Measurements from ENCODE around the gene PARD6G. TPM values are rescaled to one million over a fixed set of nuclear protein-coding genes. Genes with fewer than 3 reads are reported as not detected.
A peak's percentile ranks its signal among the peaks of the same experiment; 100 is the strongest.

PARD6G gene
- total and polyA plus RNA-seq, 2 of the 13 experiments (the other 11 are each of a cell fraction or from before 2014, with no cell fraction given): 3.6 to 7.4 TPM

DNA sequence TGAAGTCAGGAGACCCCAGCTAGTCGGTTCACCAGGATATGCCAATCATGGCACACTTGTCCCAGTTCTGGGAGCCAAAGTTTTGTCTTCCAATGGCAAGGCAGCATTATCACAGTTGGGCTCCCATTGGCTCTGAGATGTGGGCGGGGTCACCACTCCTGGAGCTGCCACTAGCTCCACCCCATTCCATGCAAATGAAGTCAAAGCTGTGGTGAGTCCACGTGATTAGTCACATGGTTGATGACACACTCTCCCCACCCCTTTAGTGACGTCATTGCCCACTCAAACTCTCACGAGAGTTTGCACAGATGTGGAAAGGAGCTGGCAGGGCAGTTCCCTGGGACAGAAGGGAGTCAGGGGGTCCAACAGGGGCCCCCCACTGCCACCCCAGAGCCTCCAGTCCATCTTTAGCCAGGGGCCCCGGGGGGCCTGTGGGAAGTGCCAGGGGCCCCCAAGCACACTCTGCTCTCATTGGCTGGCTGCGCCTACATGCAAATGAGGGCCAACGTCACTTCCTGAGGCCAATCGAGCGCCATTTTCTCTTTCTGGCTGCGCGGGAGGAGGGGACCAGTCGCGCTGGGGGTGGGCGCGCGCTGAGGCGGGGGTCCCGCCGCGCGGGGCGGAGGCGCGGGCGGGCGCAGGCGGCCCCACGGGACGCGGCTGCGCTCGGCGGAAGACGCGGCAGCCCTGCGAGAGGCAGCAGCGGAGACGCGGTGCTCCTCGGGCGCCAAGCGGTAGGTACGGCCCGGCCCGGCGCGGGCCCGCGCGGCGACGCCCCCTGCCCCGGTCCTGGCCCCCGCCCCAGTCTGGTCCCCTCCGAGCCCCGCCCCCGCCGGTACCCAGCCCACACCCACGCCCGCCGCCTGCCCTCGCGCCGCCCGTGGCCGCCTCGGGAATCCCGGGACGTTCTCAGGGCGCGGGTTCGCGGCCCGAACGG is 138.3 kb downstream of the PARD6G start, which contains the start of gene ADNP2 (continued):
- TF ChIP-seq ONECUT2 (CRISPR knock-in tag; IDR thresholded peaks at IDR 0.05) (no peak), SRY (CRISPR knock-in tag; IDR thresholded peaks at IDR 0.05) (no peak), ZFX (CRISPR knock-in tag; IDR thresholded peaks at IDR 0.05; ENCODE audit: low read depth) (peak; percentile 57), YEATS2 (CRISPR knock-in tag; IDR thresholded peaks at IDR 0.05; ENCODE audit: borderline replicate concordance) (peak; percentile 62; the same call in 1 of the 2 replicates), ZMYM2 (CRISPR knock-in tag; IDR thresholded peaks at IDR 0.05) (no peak), RNF219 (CRISPR knock-in tag; IDR thresholded peaks at IDR 0.05) (no peak), ZNF337 (CRISPR knock-in tag; IDR thresholded peaks at IDR 0.05; ENCODE audit: borderline replicate concordance, low read depth) (no peak), CCAR2 (optimal IDR thresholded peaks at IDR 0.05; ENCODE audit: low read depth, low read length) (no peak), ZNF563 (CRISPR knock-in tag; IDR thresholded peaks at IDR 0.05) (no peak), GPN1 (CRISPR knock-in tag; IDR thresholded peaks at IDR 0.05; ENCODE audit: borderline replicate concordance) (no peak), CHCHD3 (CRISPR knock-in tag; IDR thresholded peaks at IDR 0.05) (no peak), ZNF790 (CRISPR knock-in tag; IDR thresholded peaks at IDR 0.05; ENCODE audit: borderline replicate concordance) (no peak), ZSCAN20 (CRISPR knock-in tag; IDR thresholded peaks at IDR 0.05; ENCODE audit: borderline replicate concordance) (no peak), JUN (CRISPR knock-in tag; IDR thresholded peaks at IDR 0.05) (no peak), ZZZ3 (CRISPR knock-in tag; IDR thresholded peaks at IDR 0.05; ENCODE audit: borderline replicate concordance) (no peak), AHR (CRISPR knock-in tag; IDR thresholded peaks at IDR 0.05) (no peak), AFF4 (CRISPR knock-in tag; IDR thresholded peaks at IDR 0.05) (no peak), ZNF569 (CRISPR knock-in tag; IDR thresholded peaks at IDR 0.05; ENCODE audit: borderline replicate concordance) (no peak), ZNF276 (CRISPR knock-in tag; IDR thresholded peaks at IDR 0.05; ENCODE audit: low read depth) (no peak)
- TF ChIP-seq, protein P1, sequence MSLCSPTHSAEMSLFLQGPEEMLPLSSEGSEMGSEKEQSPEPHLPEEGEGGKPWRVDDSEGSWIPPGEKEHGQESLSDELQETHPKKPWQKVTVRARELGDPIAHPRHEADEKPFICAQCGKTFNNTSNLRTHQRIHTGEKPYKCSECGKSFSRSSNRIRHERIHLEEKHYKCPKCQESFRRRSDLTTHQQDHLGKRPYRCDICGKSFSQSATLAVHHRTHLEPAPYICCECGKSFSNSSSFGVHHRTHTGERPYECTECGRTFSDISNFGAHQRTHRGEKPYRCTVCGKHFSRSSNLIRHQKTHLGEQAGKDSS (CRISPR knock-in tag; IDR thresholded peaks at IDR 0.05; ENCODE audit: borderline replicate concordance, low read depth): no peak

Data from HepG2 (cell line).